CD4-positive, alpha-beta T cell treated with Interleukin-15 for 4 hours (primary cell): ENCODE measurements around the gene REN.

Experiments used
- DNase-seq: peaks from one replicate; pipeline ENCODE4 v3.0.0-alpha.2; 2020; ENCODE audit warnings: low spot score

The REN gene

GRCh38 chr1:204107892-204108291 is 58.2 kb downstream of the REN start:
- no peak for DNase-seq

GRCh38 chr1:204106825-204107224 is 59.3 kb downstream of the REN start:
- DNase-seq = no peak

- DNase-seq = no peak
Observed at GRCh38 chr1:204105131-204105515, 61.0 kb downstream of the REN start.
